ENCODE data around the gene ACSL6.

The ACSL6 gene, protein sequence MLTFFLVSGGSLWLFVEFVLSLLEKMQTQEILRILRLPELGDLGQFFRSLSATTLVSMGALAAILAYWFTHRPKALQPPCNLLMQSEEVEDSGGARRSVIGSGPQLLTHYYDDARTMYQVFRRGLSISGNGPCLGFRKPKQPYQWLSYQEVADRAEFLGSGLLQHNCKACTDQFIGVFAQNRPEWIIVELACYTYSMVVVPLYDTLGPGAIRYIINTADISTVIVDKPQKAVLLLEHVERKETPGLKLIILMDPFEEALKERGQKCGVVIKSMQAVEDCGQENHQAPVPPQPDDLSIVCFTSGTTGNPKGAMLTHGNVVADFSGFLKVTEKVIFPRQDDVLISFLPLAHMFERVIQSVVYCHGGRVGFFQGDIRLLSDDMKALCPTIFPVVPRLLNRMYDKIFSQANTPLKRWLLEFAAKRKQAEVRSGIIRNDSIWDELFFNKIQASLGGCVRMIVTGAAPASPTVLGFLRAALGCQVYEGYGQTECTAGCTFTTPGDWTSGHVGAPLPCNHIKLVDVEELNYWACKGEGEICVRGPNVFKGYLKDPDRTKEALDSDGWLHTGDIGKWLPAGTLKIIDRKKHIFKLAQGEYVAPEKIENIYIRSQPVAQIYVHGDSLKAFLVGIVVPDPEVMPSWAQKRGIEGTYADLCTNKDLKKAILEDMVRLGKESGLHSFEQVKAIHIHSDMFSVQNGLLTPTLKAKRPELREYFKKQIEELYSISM

GRCh38 chr5:132011622-132012343 lies at the start of gene ACSL6:
Gene ACSL6 (minus strand): TSS chr5:132011658. CDS start chr5:132011553, 105 bp downstream.
- no peak for TF ChIP-seq CTCF (conservative IDR thresholded peaks at IDR 0.05; ENCODE audit: low read depth, low read length)
- no peak for DNase-seq (ENCODE audit: low read depth)
- H3K4me3 ChIP-seq (ENCODE audit: low read length): peak within 1 kb of the TSS; percentile 44

DNA sequence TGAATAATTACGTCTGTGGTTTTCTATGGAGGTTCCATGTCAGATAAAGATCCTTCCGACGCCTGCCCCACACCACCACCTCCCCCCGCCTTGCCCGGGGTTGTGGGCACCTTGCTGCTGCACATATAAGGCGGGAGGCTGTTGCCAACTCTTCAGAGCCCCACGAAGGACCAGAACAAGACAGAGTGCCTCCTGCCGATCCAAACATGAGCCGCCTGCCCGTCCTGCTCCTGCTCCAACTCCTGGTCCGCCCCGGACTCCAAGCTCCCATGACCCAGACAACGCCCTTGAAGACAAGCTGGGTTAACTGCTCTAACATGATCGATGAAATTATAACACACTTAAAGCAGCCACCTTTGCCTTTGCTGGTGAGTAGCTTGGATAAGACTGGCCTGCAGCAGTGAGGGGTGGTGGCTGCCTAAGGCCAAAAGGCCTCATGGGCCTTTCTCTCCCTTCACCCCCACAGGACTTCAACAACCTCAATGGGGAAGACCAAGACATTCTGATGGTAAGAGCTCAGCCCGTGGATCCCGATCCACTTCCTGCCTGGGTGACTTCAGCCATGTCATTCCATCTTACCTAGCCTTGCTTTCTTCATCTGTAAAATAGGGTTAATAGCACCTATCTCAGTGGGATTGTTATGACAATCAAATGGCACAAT lies 49.2 kb upstream of the ACSL6 start, which contains the start of gene IL3:
TSS of gene IL3 (plus strand) at position 155 of the 661 bp plus-strand sequence. CDS start at position 207, 52 bp downstream.
- H3K4me3 ChIP-seq (ENCODE audit: low read length): no peak within 1 kb of the TSS
- no peak for TF ChIP-seq CTCF (conservative IDR thresholded peaks at IDR 0.05; ENCODE audit: low read depth, low read length)
- DNase-seq (ENCODE audit: low read depth): no peak

GRCh38 chr5:132059696-132060500 lies 48.4 kb upstream of the ACSL6 start:
- H3K4me3 ChIP-seq (ENCODE audit: low read length): no peak overlapping the region
- TF ChIP-seq CTCF (conservative IDR thresholded peaks at IDR 0.05; ENCODE audit: low read depth, low read length): no peak
- no peak for DNase-seq (ENCODE audit: low read depth)

- DNase-seq (ENCODE audit: low read depth): no peak
- TF ChIP-seq CTCF (conservative IDR thresholded peaks at IDR 0.05; ENCODE audit: low read depth, low read length): no peak
- no peak overlapping the region for H3K4me3 ChIP-seq (ENCODE audit: low read length)
Observed at GRCh38 chr5:132059043-132059695, 47.7 kb upstream of the ACSL6 start.

- DNase-seq (ENCODE audit: low read depth): no peak
- no peak for TF ChIP-seq CTCF (conservative IDR thresholded peaks at IDR 0.05; ENCODE audit: low read depth, low read length)
- H3K4me3 ChIP-seq (ENCODE audit: low read length): no peak overlapping the region
Observed at GRCh38 chr5:132058646-132059042, 47.2 kb upstream of the ACSL6 start.

All from retinal pigment epithelial cell (primary cell).